GM18499 (cell line): Measurements from ENCODE around the gene ABHD17A.

Experiments used
- ATAC-seq: cut with Tn5 transposase; IDR thresholded peaks from one replicate; pipeline ENCODE4 v1.9.1; 2021; ENCODE audit warnings: moderate number of reproducible peaks; ENCODE audit not compliant: insufficient read depth, unreplicated experiment

The ABHD17A gene

DNA sequence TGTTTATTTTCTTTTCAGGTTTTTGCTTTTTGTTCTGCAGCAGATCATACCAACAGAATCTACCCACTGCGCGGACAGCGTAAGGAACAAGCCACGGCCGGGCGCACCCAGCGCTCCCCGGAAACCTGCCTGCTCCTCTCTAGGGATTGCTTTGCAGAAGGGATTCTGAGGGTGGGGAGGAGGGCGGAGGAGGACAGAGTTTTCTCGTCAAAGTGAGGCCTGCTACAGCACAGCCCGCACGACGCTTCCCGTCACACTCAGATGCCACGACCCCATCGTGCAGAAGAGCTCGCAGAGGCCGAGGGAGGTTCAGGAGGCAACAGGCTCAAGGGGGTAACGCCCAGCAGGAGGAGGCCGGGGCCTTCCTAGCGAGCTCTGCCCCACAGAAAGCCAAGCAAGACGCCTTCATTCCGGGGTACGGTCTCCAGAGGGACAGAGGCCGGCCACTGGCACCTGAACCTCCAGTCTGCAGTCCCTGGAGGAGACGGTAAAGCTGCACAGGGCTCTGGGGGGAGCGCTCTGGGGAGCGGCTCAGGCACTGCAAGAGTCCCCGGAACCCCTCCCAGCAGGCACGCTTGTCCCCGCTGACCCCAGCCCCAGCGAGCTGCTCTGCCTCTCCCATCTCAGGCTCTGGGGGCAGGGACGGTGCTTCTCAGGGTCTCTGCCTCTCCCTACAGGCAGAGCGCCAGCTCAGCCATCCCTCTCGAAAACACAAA is 43.9 kb downstream of the ABHD17A start:
- ATAC-seq, result no peak

DNA sequence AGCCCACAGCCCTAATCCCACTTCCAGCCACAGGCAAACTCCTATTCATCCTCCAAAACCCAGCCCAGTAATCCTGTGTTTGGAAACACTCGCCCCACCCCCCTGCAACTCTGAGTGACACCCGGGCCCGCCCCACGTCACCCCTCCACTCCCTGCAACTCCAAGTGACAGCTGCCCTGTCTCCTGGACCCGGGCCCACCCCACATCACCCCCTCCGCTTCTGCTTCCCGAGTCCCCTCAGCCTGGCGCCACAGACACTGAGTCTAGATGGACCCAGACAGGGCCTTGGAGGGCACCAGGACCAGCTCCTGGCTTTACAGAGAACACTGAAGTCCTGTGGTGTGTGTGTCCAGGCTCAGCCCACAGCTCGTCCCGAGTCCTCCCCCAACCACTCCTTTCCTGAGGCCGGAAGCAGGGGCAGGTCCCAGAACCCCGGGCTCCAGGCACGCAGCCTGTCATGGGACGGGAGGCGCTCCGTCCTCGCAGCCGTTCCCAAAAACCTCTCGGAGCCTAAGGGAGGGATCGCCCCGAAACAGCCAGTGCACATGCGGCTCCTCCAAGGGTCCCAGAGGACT is 44.7 kb downstream of the ABHD17A start:
- no peak for ATAC-seq

DNA sequence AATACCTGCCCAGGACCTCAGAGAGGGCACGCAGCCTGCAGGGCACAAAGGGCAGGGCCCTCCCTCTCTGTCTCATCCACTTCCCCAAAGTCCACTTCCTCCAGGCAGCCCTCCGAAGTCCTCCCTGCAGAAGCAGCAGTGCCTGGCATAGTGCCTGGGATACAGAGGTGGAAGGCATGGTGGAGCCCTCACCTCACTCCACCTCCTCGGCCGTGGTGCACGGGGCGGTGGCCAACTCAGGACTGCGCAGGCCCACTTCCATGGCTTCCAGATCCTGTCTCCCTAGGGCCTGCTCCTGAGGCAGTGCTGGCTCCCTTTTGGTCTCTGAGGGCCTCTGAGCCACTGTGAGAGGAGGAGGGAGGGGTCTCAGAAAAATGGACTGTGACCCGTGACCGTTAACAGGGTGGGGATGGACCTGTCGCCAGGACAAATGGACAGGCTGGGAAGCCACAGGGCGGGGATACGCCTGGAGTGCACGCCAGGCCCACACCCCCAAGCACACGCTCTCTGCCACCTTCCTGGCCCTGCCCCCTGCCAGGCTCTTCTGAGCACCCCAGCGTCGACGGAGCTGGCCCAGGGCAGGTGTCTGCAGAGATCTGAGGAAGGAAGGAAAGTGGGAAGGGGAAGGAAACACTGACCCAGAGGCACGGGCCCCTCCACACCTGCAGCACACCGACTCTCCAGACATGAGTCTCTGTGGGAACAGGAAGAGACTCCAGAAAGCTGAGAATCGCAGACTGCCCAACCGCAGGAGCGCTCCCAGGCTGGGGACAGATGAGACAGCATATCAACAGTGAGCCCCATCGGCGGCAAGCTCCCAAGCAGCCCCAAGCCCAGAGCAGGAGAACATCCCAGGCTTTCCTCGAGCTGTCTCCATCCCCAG is 45.4 kb downstream of the ABHD17A start:
- no peak for ATAC-seq

DNA sequence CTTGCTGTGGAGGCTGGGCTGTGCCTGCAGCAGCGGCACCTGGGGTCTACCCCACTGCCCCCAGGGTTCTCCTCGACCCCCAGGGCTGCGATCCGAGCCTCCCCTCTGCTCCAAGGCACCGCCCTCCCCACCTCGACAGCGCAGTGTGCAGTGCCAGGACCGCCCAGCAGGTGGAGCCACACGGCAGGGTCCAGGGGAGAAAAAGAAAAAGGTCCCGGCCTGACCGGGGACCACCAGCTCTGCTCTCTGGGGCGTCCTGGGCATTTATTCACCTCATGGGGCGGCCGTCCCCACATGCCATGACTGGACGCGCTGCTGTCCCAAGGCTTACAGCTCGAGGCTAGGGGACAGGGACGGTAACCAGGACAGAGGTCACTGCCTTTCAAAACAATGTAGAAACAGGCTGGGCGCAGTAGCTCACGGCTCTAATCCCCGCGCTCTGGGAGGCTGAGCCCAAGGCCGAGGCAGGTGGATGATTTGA is 47.6 kb downstream of the ABHD17A start:
- no peak for ATAC-seq

DNA sequence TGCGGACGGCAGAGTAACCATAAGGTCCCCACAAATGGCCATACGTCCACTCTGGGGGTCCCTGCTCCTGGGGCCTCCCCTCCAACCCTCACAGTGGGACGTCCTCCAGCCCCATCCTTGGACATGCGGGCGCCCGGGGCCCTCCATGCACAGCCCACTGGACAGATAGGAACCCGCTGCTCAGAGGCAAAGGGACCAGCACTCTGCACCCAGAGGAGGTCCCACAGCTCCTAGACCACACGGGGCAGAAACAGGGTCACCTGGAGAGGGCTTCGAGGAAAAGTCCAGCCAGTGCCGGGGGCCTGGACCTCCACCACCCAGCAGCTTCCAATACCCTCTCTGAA is 48.1 kb downstream of the ABHD17A start:
- ATAC-seq, result no peak

DNA sequence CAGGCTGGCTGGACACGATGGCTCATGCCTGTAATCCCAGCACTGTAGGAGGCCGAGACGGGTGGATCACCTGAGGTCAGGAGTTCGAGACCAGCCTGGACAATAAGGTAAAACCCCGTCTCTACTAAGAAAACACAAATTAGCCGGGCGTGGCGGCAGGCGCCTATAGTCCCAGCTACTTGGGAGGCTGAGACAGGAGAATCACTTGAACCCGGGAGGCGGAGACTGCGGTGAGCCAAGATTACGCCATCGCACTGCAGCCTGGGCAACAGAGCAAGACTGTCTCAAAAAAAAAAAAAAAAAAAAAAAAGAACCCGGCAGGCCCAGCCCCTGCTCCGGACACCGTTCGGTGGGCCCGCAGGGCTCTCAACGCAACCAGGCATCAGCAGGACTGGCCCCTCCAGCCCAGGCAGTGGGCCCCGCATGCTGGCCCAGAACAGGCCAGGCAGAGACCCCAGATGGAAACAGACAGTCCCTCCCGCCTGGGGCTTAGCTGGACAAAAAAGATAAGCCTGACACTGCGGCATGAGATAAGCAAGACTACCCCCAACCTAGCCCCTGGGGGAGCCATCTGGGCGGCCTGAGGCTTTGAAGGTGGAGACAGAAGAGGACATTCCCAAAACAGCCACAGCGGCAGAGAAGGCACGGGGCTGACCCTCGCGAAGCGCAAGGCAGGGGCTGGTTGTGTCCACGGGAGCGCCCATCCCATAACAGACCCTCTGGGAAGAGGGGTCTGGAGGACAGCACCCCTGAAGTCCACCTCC is 48.7 kb downstream of the ABHD17A start:
- ATAC-seq, result no peak

DNA sequence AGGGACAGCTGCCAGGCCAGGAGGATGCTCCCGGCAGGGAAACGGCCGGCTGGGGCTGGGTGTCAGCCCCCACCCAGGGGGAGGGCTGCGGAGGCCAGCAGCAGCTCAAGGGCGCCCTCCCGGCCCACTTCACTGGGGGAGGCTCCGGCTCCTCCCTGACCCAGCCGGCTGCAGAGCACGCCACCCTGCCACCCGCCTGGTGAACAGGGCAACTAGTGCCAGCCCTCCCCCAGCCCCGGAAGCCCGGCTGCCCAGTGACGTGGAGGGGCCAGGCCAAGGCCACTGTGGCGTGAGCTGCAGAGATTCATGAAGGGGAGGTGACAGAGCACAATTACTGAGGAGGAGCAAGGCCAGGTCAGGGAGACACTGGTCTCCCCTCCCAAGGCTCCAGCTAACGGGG is 51.8 kb downstream of the ABHD17A start:
- no peak for ATAC-seq

DNA sequence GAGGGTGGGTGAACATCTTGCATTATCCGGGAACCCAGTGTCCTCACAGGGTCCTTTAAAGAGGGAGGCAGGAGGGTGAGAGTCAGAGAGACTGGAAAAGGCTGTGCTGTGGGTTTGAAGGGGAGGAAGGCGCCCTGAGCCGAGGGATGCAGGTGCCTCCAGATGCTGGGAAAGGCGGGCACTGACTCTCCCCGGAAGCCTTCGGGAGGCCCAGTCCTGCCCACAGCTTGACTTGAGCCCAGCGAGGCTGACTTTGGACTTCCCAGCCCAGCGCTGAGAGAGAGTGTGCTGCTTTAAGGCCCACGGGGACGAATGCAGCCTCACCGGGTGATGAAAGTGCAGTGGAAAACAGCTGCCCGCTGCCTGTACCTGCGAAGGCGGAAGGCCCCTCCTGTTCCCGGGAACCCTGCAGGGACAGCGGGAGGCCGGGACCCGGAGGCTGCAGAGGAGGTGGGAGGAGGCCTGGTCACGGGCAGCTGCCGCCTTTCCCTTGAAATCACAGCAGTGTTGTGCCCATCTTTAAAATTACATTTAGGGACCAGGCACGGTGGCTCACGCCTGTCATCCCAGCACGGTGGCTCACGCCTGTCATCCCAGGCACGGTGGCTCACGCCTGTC is 53.1 kb downstream of the ABHD17A start:
- no peak for ATAC-seq

DNA sequence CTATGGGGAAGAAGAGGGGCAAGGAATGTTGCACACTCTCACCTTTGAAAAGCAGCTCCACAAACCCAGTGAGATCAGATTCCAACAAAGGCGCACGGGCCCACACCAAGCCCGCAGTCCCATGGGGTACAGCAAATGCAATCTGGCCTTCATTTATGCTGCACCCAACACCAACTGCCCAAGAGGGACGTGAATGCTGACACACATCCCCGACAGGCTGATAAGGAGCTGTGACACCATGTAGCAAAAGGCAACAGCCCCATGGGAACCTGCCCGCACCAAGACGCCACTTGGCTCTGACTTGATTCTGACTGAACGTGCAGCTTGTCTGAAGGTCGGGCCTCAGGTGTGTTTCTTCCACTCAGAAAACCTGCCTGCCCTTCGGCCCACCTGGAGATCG is 54.3 kb downstream of the ABHD17A start:
- ATAC-seq, result no peak

DNA sequence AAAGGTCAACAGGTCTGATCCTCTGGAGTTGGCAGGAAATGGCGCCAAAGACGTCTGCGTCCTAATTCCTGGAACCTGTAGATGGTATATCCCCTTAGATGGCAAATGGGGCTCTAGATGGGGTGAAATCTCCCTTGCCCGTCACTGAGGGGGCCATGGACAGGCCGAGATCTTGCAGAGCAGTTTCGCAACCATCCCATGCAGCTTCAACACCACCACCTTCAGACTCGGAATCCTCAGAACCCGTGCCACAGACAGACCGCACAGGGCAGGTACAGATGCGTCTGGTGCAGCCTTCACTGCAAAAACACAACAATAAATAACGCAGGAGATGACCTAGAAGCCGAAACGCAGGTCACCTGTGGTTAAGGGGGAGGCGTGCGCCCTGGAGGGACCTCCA is 54.7 kb downstream of the ABHD17A start:
- no peak for ATAC-seq

DNA sequence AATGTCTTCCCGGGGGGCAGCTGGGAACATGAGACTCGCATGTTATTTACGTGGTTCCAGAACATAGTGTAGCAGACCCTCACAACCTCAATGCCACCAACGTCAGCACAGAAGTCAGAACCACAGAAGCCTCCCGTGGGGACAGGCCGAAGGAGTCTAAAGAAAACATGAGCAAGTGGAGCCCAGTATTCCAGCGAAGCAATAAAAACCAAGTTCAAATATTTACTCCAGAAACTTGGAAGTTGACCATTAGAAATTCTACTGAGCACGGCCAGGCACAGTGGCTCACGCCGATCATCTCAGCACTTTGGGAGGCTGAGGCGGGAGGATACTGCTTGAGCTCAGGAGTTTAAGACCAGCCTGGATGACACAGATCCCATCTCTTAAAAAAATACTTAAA is 55.3 kb downstream of the ABHD17A start:
- no peak for ATAC-seq

DNA sequence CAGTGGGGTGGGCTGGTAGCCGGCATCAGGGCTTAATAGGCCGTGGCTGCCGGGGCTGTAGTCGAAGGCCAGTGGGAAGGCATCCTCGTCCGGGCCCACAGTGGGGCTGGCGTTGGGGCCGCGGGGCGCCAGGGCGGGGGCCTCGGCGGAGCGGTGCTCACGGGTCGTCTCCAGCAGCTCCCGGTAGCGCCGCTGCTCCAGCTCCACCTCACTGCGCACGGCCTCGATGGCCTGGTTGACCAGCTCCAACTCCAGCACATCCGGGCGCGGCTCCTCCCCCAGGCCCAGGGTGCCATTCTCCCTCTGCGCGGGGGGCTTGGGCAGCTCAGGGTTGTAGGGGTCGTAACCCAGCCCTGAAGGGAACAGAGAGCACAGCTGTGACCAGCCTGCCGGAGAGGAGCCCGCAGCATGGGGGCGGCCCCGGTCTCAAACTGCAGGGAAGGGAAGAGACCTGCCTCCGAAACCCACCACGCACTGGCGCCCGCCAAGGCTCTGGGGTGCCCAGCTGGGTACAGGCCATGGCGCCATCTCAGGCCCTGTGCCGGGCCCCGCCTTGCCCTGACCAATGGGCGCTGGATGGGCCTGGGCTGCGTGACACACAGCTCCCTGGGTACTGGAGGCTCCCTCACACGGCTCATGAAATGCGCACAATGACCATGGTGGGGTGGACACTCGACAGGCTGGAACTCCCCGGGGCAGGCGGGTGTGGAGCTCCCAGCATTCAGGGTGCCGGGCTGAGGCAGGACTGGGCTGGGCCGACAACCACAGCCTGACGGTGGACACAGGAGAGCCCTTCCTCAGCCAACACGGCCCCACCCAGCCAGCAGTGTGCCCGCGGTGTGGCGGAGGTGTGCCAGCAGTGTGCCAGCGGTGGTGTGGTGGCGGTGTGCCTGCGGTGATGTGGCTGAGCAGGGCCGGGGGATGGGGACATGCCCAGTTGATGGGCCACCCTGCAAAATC is 56.7 kb downstream of the ABHD17A start:
- ATAC-seq, result no peak

DNA sequence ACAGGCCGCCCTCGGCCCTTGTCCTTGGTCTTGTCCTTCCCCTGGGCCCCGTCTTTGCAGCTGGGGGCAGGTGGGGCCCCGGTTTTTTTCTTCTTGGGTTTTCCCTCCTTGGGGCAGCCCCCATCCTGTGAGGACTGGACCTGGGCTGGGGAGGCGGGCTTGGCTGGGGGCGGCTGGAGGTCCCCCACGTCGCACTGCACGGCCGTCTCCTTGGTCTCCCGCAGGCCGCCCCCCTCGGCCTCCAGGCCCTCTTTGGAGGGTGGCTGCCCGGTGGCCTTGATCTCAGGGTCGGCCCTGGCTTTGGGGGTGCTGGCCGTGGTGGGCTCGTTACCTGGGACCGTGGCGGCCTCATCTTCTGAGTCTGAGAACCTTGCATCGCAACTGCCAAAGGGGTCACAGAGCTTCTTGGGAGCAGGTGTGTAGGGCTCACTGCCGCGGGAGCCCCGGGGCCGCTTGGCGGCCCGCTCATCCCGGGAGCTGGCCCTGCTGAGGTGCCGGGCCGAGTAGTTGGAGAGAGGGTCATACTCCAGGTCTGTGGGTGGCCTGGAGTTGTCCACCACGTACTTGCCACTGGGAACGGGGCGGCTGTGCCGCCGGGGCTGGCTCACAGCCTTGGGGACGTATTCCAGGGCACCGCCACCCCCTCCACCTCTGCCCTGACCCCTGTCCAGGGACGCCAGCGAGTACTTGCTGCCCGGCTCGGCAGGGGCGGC is 57.6 kb downstream of the ABHD17A start:
- ATAC-seq, result no peak
